ENCODE data around the gene NAT14. TPM values are rescaled to one million over a fixed set of nuclear protein-coding genes. Genes with fewer than 3 reads are reported as not detected.

NAT14 gene
- polyA plus RNA-seq, 2 of the 4 experiments (the other 2 are of a cell fraction) = 16.8 to 50.3 TPM

GRCh38 chr19:55439052-55439451 lies 45.9 kb upstream of the NAT14 start:
- Histone ChIP-seq H3K4me2 (no peak overlapping the region), H3K9me3 (no peaks in the 10 kb centered on the region), H3K27ac (no peak overlapping the region), H3K4me3 (no peak overlapping the region), H3K4me1 (peaks cover 21% of the 10 kb centered on the region)
- no peak for TF ChIP-seq MAFK (IDR thresholded peaks at IDR 0.05; ENCODE audit: partially characterized antibody)
- no peak for TF ChIP-seq PBX3 (IDR thresholded peaks at IDR 0.05)
- no peak for TF ChIP-seq BCL3 (IDR thresholded peaks at IDR 0.05)
- TF ChIP-seq PHF8 (IDR thresholded peaks at IDR 0.05; ENCODE audit: borderline replicate concordance, low read depth) = no peak
- TF ChIP-seq CBX2 (IDR thresholded peaks at IDR 0.05; ENCODE audit: borderline replicate concordance, low read depth) = no peak
- no peak for TF ChIP-seq GATA3 (IDR thresholded peaks at IDR 0.05; ENCODE audit: borderline replicate concordance)
- TF ChIP-seq HOXA7 (CRISPR knock-in tag; IDR thresholded peaks at IDR 0.05) = no peak
- TF ChIP-seq BHLHE40 (IDR thresholded peaks at IDR 0.05; ENCODE audit: low read depth, low read length) = no peak
- no peak for TF ChIP-seq ZC3H11A (IDR thresholded peaks at IDR 0.05)
- TF ChIP-seq EP300 (IDR thresholded peaks at IDR 0.05) = no peak
- TF ChIP-seq EHF (CRISPR knock-in tag; IDR thresholded peaks at IDR 0.05) = no peak
- TF ChIP-seq JUNB (IDR thresholded peaks at IDR 0.05) = no peak
- no peak for TF ChIP-seq RAD21 (conservative IDR thresholded peaks at IDR 0.05 in 1 of 2, IDR thresholded peaks at IDR 0.05 in 1 of 2)
- TF ChIP-seq, protein P1, sequence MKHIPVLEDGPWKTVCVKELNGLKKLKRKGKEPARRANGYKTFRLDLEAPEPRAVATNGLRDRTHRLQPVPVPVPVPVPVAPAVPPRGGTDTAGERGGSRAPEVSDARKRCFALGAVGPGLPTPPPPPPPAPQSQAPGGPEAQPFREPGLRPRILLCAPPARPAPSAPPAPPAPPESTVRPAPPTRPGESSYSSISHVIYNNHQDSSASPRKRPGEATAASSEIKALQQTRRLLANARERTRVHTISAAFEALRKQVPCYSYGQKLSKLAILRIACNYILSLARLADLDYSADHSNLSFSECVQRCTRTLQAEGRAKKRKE (CRISPR knock-in tag; IDR thresholded peaks at IDR 0.05; ENCODE audit: low read depth) = no peak
- TF ChIP-seq, protein P2, sequence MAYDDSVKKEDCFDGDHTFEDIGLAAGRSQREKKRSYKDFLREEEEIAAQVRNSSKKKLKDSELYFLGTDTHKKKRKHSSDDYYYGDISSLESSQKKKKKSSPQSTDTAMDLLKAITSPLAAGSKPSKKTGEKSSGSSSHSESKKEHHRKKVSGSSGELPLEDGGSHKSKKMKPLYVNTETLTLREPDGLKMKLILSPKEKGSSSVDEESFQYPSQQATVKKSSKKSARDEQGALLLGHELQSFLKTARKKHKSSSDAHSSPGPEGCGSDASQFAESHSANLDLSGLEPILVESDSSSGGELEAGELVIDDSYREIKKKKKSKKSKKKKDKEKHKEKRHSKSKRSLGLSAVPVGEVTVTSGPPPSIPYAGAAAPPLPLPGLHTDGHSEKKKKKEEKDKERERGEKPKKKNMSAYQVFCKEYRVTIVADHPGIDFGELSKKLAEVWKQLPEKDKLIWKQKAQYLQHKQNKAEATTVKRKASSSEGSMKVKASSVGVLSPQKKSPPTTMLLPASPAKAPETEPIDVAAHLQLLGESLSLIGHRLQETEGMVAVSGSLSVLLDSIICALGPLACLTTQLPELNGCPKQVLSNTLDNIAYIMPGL (CRISPR knock-in tag; IDR thresholded peaks at IDR 0.05; ENCODE audit: borderline replicate concordance) = no peak
- TF ChIP-seq POLR2A (IDR thresholded peaks at IDR 0.05; ENCODE audit: low read length) = no peak
- TF ChIP-seq HOXB13 (CRISPR knock-in tag; IDR thresholded peaks at IDR 0.05; ENCODE audit: low read depth) = no peak
- TF ChIP-seq NR3C1 (IDR thresholded peaks at IDR 0.05) = no peak
- no peak for TF ChIP-seq RFX5 (IDR thresholded peaks at IDR 0.05)
- FAIRE-seq (no peak), DNase-seq (ENCODE audit: low read depth in 1 of 2, low spot score in 1 of 2) (no peak), ATAC-seq (no peak)
- 16% methylated on average over 5 of the region's 5 CpGs for WGBS (ENCODE audit: missing lambda C conversion rate)
- POLR2A ChIA-PET = no interaction called here
- CTCF ChIA-PET = interaction anchor here (0.6 to 1.9 kb wide), 5 partner anchors 11 to 327 kb away, joined by 3 to 9 read pairs (median 3); no protein-coding TSS in a partner anchor

DNA sequence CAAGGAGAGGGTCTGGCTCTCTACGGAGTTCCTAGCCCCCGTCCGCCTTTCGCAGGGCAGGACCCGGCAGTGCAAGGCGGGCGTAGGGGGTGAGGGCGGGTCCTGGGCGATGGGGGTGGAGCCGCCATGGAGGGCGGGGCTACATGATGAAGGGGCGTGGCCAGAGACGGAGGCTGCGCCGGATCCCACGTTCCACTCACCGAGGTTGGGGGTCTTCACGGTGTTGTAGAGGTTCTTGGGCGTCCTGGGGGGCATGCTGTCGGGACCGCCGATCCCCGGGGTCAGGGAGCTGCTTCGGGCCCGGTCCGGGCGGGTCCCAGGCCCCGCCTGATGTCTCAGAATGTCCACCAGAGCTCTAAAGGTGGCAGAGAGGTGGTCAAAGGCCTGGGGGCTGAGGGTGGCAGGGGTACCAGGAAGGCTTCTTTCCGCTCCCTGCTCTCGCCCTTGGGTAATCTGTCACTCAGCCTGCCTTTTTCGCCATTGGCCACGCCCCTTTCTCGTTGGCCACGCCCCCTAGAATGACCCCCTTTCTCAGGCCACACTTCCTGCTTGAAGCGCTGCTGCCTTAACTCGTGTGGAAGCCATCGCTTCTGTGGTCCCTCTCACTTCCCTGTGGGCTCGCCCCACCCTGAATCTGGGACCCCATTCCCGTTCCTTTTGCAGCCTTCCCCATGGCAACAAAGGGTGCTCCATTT lies 44.4 kb upstream of the NAT14 start:
- ChIA-PET POLR2A (no interaction called here), CTCF (interaction anchor here (0.6 to 2.6 kb wide), 6 partner anchors 13 to 299 kb away, joined by 3 to 11 read pairs (median 6); no protein-coding TSS in a partner anchor)
- no peaks in the 10 kb centered on the region for H3K9me3 ChIP-seq
- TF ChIP-seq MAZ (IDR thresholded peaks at IDR 0.05; ENCODE audit: borderline replicate concordance, low read depth, low read length) (no peak), ELK1 (IDR thresholded peaks at IDR 0.05; ENCODE audit: low read depth, low read length) (no peak), HDAC2 (IDR thresholded peaks at IDR 0.05) (no peak), ZSCAN20 (CRISPR knock-in tag; IDR thresholded peaks at IDR 0.05) (no peak), ZC3H11A (IDR thresholded peaks at IDR 0.05) (no peak), NR3C1 (IDR thresholded peaks at IDR 0.05) (no peak), PBX3 (IDR thresholded peaks at IDR 0.05) (no peak)
- H3K27ac ChIP-seq = no peak overlapping the region
- ATAC-seq (peak in 1 of 2 experiments; percentile 17; a peak in 3 of 6 replicates), DNase-seq (ENCODE audit: low read depth in 1 of 2, low spot score in 1 of 2) (no peak), FAIRE-seq (no peak)
- 29% methylated on average over 27 of the region's 39 CpGs for WGBS (ENCODE audit: missing lambda C conversion rate)
- peaks cover 21% of the 10 kb centered on the region for H3K4me1 ChIP-seq
- H3K4me3 ChIP-seq = peak overlapping the region; percentile 33; the same call in 2 of the 3 replicates
- H3K4me2 ChIP-seq = peak overlapping the region; percentile 64
